BE2C (cell line): ENCODE measurements around the gene PRKN.

ENCODE experiments used
- DNase-seq: peaks from one replicate; pipeline ENCODE4 v3.0.0-alpha.2; 2020
- H3K27me3 ChIP-seq: fragments of 250-450 bp; sonication (Bioruptor Pico); 2 replicates; pipeline ENCODE4 v1.5.1; 2020; ENCODE audit warnings: mild to moderate bottlenecking
- H3K36me3 ChIP-seq: fragments of 250-450 bp; sonication (Bioruptor Pico); 2 replicates; pipeline ENCODE4 v1.5.1; 2020; ENCODE audit warnings: mild to moderate bottlenecking
- H3K4me1 ChIP-seq: fragments of 250-450 bp; sonication (Bioruptor Pico); 2 replicates; pipeline ENCODE4 v1.5.1; 2020
- H3K4me3 ChIP-seq: 2 replicates; pipeline ENCODE4 v1.5.1; 2011; ENCODE audit warnings: low read depth, low read length
- H3K9me3 ChIP-seq: fragments of 250-450 bp; sonication (Bioruptor Pico); 2 replicates; pipeline ENCODE4 v1.5.1; 2020
- CTCF ChIP-seq: IDR thresholded peaks from 2 replicates; pipeline ENCODE4 v1.5.1; 2012; ENCODE audit warnings: mild to moderate bottlenecking, low read depth, low read length

The PRKN gene

GRCh38 chr6:161443848-161444247 is 1283.7 kb downstream of the PRKN start:
- peak; percentile 43 for DNase-seq

GRCh38 chr6:161442420-161442819 is 1285.1 kb downstream of the PRKN start:
- Histone ChIP-seq H3K9me3 (no peaks in the 10 kb centered on the region), H3K27me3 (no peaks in the 10 kb centered on the region), H3K4me1 (no peaks in the 10 kb centered on the region; the same call in 1 of the 2 replicates), H3K4me3 (no peak overlapping the region), H3K36me3 (no peaks in the 10 kb centered on the region)
- TF ChIP-seq CTCF = no peak
- no peak for DNase-seq

More at GRCh38 chr6:161443848-161444247, 1283.7 kb downstream of the PRKN start:
- no peak overlapping the region for H3K4me3 ChIP-seq
- no peaks in the 10 kb centered on the region for H3K36me3 ChIP-seq
- H3K4me1 ChIP-seq = no peaks in the 10 kb centered on the region; the same call in 1 of the 2 replicates
- no peak for TF ChIP-seq CTCF
- H3K27me3 ChIP-seq = no peaks in the 10 kb centered on the region
- no peaks in the 10 kb centered on the region for H3K9me3 ChIP-seq

- H3K27me3 ChIP-seq = no peaks in the 10 kb centered on the region
- no peak for DNase-seq
- no peak overlapping the region for H3K4me3 ChIP-seq
- no peaks in the 10 kb centered on the region for H3K9me3 ChIP-seq
- no peak for TF ChIP-seq CTCF
- no peaks in the 10 kb centered on the region for H3K4me1 ChIP-seq
- no peaks in the 10 kb centered on the region for H3K36me3 ChIP-seq
Measured at GRCh38 chr6:161440299-161440698, 1287.3 kb downstream of the PRKN start.

GRCh38 chr6:161439093-161439492 is 1288.5 kb downstream of the PRKN start:
- Histone ChIP-seq H3K9me3 (no peaks in the 10 kb centered on the region), H3K36me3 (no peaks in the 10 kb centered on the region), H3K4me1 (no peaks in the 10 kb centered on the region), H3K27me3 (no peaks in the 10 kb centered on the region), H3K4me3 (peak overlapping the region; percentile 47)
- DNase-seq = peak; percentile 71
- TF ChIP-seq CTCF = no peak

- no peak for TF ChIP-seq CTCF
- H3K4me1 ChIP-seq = no peaks in the 10 kb centered on the region
Measured at GRCh38 chr6:161438430-161439030, 1289.0 kb downstream of the PRKN start.

GRCh38 chr6:161437851-161438250 is 1289.7 kb downstream of the PRKN start:
- H3K4me1 ChIP-seq = no peaks in the 10 kb centered on the region
- H3K36me3 ChIP-seq = no peaks in the 10 kb centered on the region
- DNase-seq = no peak
- TF ChIP-seq CTCF = no peak
- no peaks in the 10 kb centered on the region for H3K9me3 ChIP-seq
- no peak overlapping the region for H3K4me3 ChIP-seq
- H3K27me3 ChIP-seq = no peaks in the 10 kb centered on the region

More at GRCh38 chr6:161438430-161439030, 1289.0 kb downstream of the PRKN start:
- H3K27me3 ChIP-seq = no peaks in the 10 kb centered on the region
- H3K36me3 ChIP-seq = no peaks in the 10 kb centered on the region
- H3K9me3 ChIP-seq = no peaks in the 10 kb centered on the region
- no peak for DNase-seq
- peak overlapping the region; percentile 47 for H3K4me3 ChIP-seq
